GM13977 (cell line): Measurements from ENCODE around the gene ETF1.
A peak's percentile ranks its signal among the peaks of the same experiment; 100 is the strongest.

ENCODE experiments used
- DNase-seq: peaks from one replicate; pipeline ENCODE4 v3.0.0; 2012; ENCODE audit warnings: low spot score
- CTCF ChIP-seq: IDR thresholded peaks from 2 replicates; pipeline ENCODE4 v1.5.1; 2012; ENCODE audit warnings: mild to moderate bottlenecking, control low read depth; ENCODE audit not compliant: insufficient read depth; ENCODE audit errors: extremely low read depth, missing control alignments
- in situ Hi-C: fragments of 300-500 bp; cut with MboI; formaldehyde crosslinking; loops from one replicate; pipeline ENCODE4 v1.12.0; 2022; ENCODE audit warnings: low sequenced_read_pairs, low pct_unique_long_range_greater_than_20kb, mixed read lengths, inconsistent platforms; ENCODE audit not compliant: unreplicated experiment

Gene ETF1

GRCh38 chr5:138492560-138493045 is 50.4 kb downstream of the ETF1 start:
- DNase-seq = no peak
- no peak for TF ChIP-seq CTCF
- in situ Hi-C loops = no loop called here

GRCh38 chr5:138491669-138492559 is 51.1 kb downstream of the ETF1 start:
- peak; percentile 96 for DNase-seq
- in situ Hi-C loops = no loop called here
- TF ChIP-seq CTCF = no peak

- no peak for DNase-seq
- in situ Hi-C loops = no loop called here
- TF ChIP-seq CTCF = no peak
Observed at GRCh38 chr5:138491284-138491648, 51.8 kb downstream of the ETF1 start.

GRCh38 chr5:138490648-138491283 is 52.3 kb downstream of the ETF1 start:
- in situ Hi-C loops = no loop called here
- DNase-seq = no peak
- TF ChIP-seq CTCF = no peak

GRCh38 chr5:138489683-138490061 is 53.4 kb downstream of the ETF1 start:
- DNase-seq = no peak
- in situ Hi-C loops = no loop called here

GRCh38 chr5:138488481-138488945 is 54.5 kb downstream of the ETF1 start:
- TF ChIP-seq CTCF = no peak
- in situ Hi-C loops = no loop called here
- DNase-seq = no peak

More at GRCh38 chr5:138489683-138490061, 53.4 kb downstream of the ETF1 start:
- TF ChIP-seq CTCF = no peak
